Endothelial cell of umbilical vein (primary cell): ENCODE results near the gene TOM1. TPM values are rescaled to one million over a fixed set of nuclear protein-coding genes. Genes with fewer than 3 reads are reported as not detected.
A peak's percentile ranks its signal among the peaks of the same experiment; 100 is the strongest.

Experiments
- BruUV-seq: library from RNA; stranded (reverse); fragments of 400-500 nt; replicated peaks from 2 replicates; lab custom pipeline; 2021; lab: Mats Ljungman, UMichigan
- CTCF ChIA-PET: fragments of 300-600, 350-600 bp; sonication (Branson Sonifier 250); formaldehyde crosslinking; loops from one replicate; lab custom pipeline; 2021; ENCODE audit warnings: antibody characterized with exemption, inconsistent platforms; lab: Charles Lee
- POLR2A ChIA-PET: fragments of 300-600, 350-600 bp; sonication (Branson Sonifier 250); formaldehyde crosslinking; loops from one replicate; lab custom pipeline; 2021; ENCODE audit warnings: antibody characterized with exemption, inconsistent platforms; lab: Charles Lee
- DNase-seq: peaks from one replicate; pipeline ENCODE4 v3.0.0-alpha.2; 2011; ENCODE audit warnings: low read depth, low spot score
- FAIRE-seq: peaks from 2 replicates; lab custom pipeline; 2011; peaks lifted over from hg19 to GRCh38; lab: Jason Lieb, UNC
- H2AFZ ChIP-seq: 2 replicates; pipeline ENCODE4 v1.6.0; 2012; ENCODE audit warnings: low read depth, low read length, control low read depth, inconsistent platforms
- H3K27ac ChIP-seq: 2 replicates; pipeline ENCODE4 v1.5.1; 2011; ENCODE audit warnings: low read depth, mild to moderate bottlenecking, control low read depth, low read length, moderate library complexity; ENCODE audit not compliant: insufficient read depth
- H3K27me3 ChIP-seq, 2 experiments: 2 replicates each; pipeline versions ENCODE4 v1.6.0 to v1.6.1; 2011; ENCODE audit warnings: low read length in 2 of 2, mixed read lengths in 1 of 2; ENCODE audit not compliant: control insufficient read depth in 2 of 2, insufficient read depth in 2 of 2
- H3K36me3 ChIP-seq, 2 experiments: 2 replicates in 1 of 2; 3 replicates in 1 of 2; pipeline ENCODE4 v1.5.1; 2011; ENCODE audit warnings: low read length in 2 of 2, mild to moderate bottlenecking in 1 of 2, moderate library complexity in 1 of 2; ENCODE audit not compliant: control insufficient read depth in 2 of 2, insufficient read depth in 2 of 2; ENCODE audit errors: extremely low read depth in 1 of 2
- H3K4me1 ChIP-seq: 3 replicates; pipeline ENCODE4 v1.5.1; 2011; ENCODE audit warnings: mild to moderate bottlenecking, low read length; ENCODE audit not compliant: control insufficient read depth, insufficient read depth; ENCODE audit errors: extremely low read depth
- H3K4me2 ChIP-seq: 2 replicates; pipeline ENCODE4 v1.6.1; 2011; ENCODE audit warnings: low read length, control low read depth, mixed read lengths; ENCODE audit not compliant: insufficient read depth
- H3K4me3 ChIP-seq, 3 experiments: fragments of 200-600 bp in 1 of 3; sonication (generic), shearing (Covaris generic) in 1 of 3; replicated peaks in 1 of 3; 2 replicates each; pipeline ENCODE4 v1.5.1; 2011 to 2016; ENCODE audit warnings: control low read depth in 3 of 3, low read length in 3 of 3, mild to moderate bottlenecking in 2 of 3, inconsistent platforms in 1 of 3, low read depth in 1 of 3, moderate library complexity in 1 of 3; ENCODE audit not compliant: insufficient read depth in 1 of 3
- H3K79me2 ChIP-seq: 2 replicates; pipeline ENCODE4 v1.6.0; 2012; ENCODE audit warnings: low read length, inconsistent platforms; ENCODE audit not compliant: control insufficient read depth, insufficient read depth
- H3K9ac ChIP-seq: replicated peaks from 2 replicates; pipeline ENCODE3; 2011; ENCODE audit warnings: low read length, control low read depth; ENCODE audit not compliant: insufficient read depth; ENCODE audit errors: extremely low read depth
- H3K9me1 ChIP-seq: replicated peaks from 3 replicates; pipeline ENCODE4 v1.6.0; 2011; ENCODE audit warnings: mild to moderate bottlenecking, low read length; ENCODE audit not compliant: control insufficient read depth, insufficient read depth; ENCODE audit errors: extremely low read depth
- H3K9me3 ChIP-seq: replicated peaks from 2 replicates; pipeline ENCODE4 v1.5.1; 2012; ENCODE audit warnings: low read length, inconsistent platforms; ENCODE audit not compliant: control insufficient read depth, insufficient read depth
- H4K20me1 ChIP-seq: replicated peaks from 2 replicates; pipeline ENCODE3; 2011; ENCODE audit warnings: mild to moderate bottlenecking, low read length; ENCODE audit not compliant: control insufficient read depth, insufficient read depth; ENCODE audit errors: extremely low read depth
- CTCF ChIP-seq, 2 donors: IDR thresholded peaks; 1 replicate in 1 of 2; 2 replicates in 1 of 2; pipeline ENCODE4 v1.5.1; 2011; ENCODE audit warnings: low read length in 2 of 2, mild to moderate bottlenecking in 2 of 2, moderate library complexity in 2 of 2, control low read depth in 1 of 2, inconsistent platforms in 1 of 2, low read depth in 1 of 2; ENCODE audit not compliant: insufficient read depth in 1 of 2; ENCODE audit errors: extremely low read depth in 1 of 2
- EZH2 ChIP-seq: IDR thresholded peaks from 2 replicates; pipeline ENCODE4 v1.6.1; 2012; ENCODE audit warnings: borderline replicate concordance, low read depth, mild to moderate bottlenecking, moderate library complexity, low read length, inconsistent platforms; ENCODE audit not compliant: severe bottlenecking
- FOS ChIP-seq: IDR thresholded peaks from 2 replicates; pipeline ENCODE4 v1.6.1; 2011; ENCODE audit warnings: mild to moderate bottlenecking, low read length, moderate library complexity, borderline replicate concordance; ENCODE audit not compliant: insufficient read depth
- GATA2 ChIP-seq: IDR thresholded peaks from 2 replicates; pipeline ENCODE4 v1.7.0; 2011; ENCODE audit warnings: low read depth, mild to moderate bottlenecking, moderate library complexity, mixed read lengths, low read length; ENCODE audit not compliant: insufficient read length, insufficient read depth
- JUN ChIP-seq: IDR thresholded peaks from 2 replicates; pipeline ENCODE4 v1.6.1; 2011; ENCODE audit warnings: borderline replicate concordance, low read depth; ENCODE audit not compliant: insufficient read length, insufficient read depth
- MAX ChIP-seq: IDR thresholded peaks from 2 replicates; pipeline ENCODE4 v1.6.1; 2011; ENCODE audit not compliant: insufficient read depth, insufficient read length
- MYC ChIP-seq: IDR thresholded peaks from one replicate; pipeline ENCODE4 v1.6.1; 2011; ENCODE audit warnings: mild to moderate bottlenecking, low read depth, low read length
- POLR2A ChIP-seq: IDR thresholded peaks from 2 replicates; pipeline ENCODE4 v1.6.1; 2012; ENCODE audit warnings: low read depth, mild to moderate bottlenecking, control low read depth, low read length
- POLR2AphosphoS5 ChIP-seq: IDR thresholded peaks from 2 replicates; pipeline ENCODE4 v1.6.1; 2012; ENCODE audit warnings: low read depth, mild to moderate bottlenecking, control low read depth, low read length, moderate library complexity; ENCODE audit not compliant: insufficient read depth
- dilution Hi-C: fragments of 300-500 bp; cut with MboI; formaldehyde crosslinking; loops from one replicate; pipeline ENCODE4 v1.15.0; 2019; ENCODE audit warnings: low sequenced_read_pairs; ENCODE audit not compliant: extremely low pct_ligation_motif_present
- intact Hi-C: fragments of 100-400 bp; cut with micrococcal nuclease; formaldehyde crosslinking; loops from one replicate; pipeline ENCODE4 v1.10.0; 2022
- polyA plus RNA-seq, 4 experiments: library from polyadenylated mRNA; depleted of rRNA in 3 of 4; stranded (reverse) in 3 of 4; unstranded in 1 of 4; fragments of >200 nt; gene quantifications; 2 replicates each; pipeline versions ENCODE4 v1.2.1 to v1.2.3, GENCODE V29; 2011 to 2012; ENCODE audit warnings: missing spikeins in 1 of 4
- total RNA-seq: library from RNA; stranded (reverse); gene quantifications from 2 replicates; pipeline ENCODE4 v1.2.3, GENCODE V29; 2021

The TOM1 gene
- total and polyA plus RNA-seq, 2 donors (not counting 3 experiments of a cell fraction or from before 2014, with no cell fraction given) = 36.4 to 74.4 TPM

GRCh38 chr22:35343664-35344550 is 44.2 kb downstream of the TOM1 start:
- Histone ChIP-seq H3K9ac (no peak overlapping the region), H3K4me3 (no peak overlapping the region), H3K27me3 (no peaks in the 10 kb centered on the region), H3K4me1 (no peaks in the 10 kb centered on the region), H3K4me2 (no peak overlapping the region), H4K20me1 (no peaks in the 10 kb centered on the region), H3K9me1 (no peaks in the 10 kb centered on the region), H3K36me3 (peaks cover 0 to 18% of the 10 kb centered on the region in 2 experiments), H3K9me3 (no peaks in the 10 kb centered on the region), H3K79me2 (no peaks in the 10 kb centered on the region), H3K27ac (no peak overlapping the region), H2AFZ (no peak overlapping the region)
- FAIRE-seq (no peak), DNase-seq (no peak)
- TF ChIP-seq FOS = no peak
- no peak for TF ChIP-seq JUN
- TF ChIP-seq MAX = no peak
- no peak for TF ChIP-seq CTCF (IDR thresholded peaks at IDR 0.05; ENCODE audit: extremely low read depth in 1 of 2, insufficient read depth in 1 of 2, low read depth in 1 of 2, low read length in 2 of 2)
- TF ChIP-seq POLR2AphosphoS5 = no peak
- TF ChIP-seq POLR2A = no peak
- TF ChIP-seq MYC = no peak
- no peak for TF ChIP-seq GATA2
- TF ChIP-seq EZH2 = no peak
- CTCF ChIA-PET = interaction anchor here (0.7 to 1.4 kb wide), 2 partner anchors 8 to 240 kb away, joined by 3 read pairs; no protein-coding TSS in a partner anchor
- POLR2A ChIA-PET = no interaction called here
- intact Hi-C loops = no loop called here
- BruUV-seq = TSS peak; percentile 8
- dilution Hi-C loops = no loop called here
